NT2/D1 (cell line): Measurements from ENCODE around the gene CFLAR.

Experiments used
- SUZ12 ChIP-seq: IDR thresholded peaks from 2 replicates; pipeline ENCODE4 v1.6.1; 2011; ENCODE audit not compliant: insufficient read length, insufficient read depth; ENCODE audit errors: extremely low read depth
- YY1 ChIP-seq: IDR thresholded peaks from 2 replicates; pipeline ENCODE4 v1.6.1; 2011; ENCODE audit not compliant: insufficient read length, insufficient read depth

GRCh38 chr2:201186982-201187381 lies 71.0 kb downstream of the CFLAR start:
- TF ChIP-seq YY1 = no peak
- TF ChIP-seq SUZ12 = no peak
